CMK (cell line): ENCODE measurements around the gene CCDC159.

Experiments
- DNase-seq: peaks from one replicate; pipeline ENCODE4 v3.0.0-alpha.2; 2010; ENCODE audit warnings: low read depth

The CCDC159 gene

DNA sequence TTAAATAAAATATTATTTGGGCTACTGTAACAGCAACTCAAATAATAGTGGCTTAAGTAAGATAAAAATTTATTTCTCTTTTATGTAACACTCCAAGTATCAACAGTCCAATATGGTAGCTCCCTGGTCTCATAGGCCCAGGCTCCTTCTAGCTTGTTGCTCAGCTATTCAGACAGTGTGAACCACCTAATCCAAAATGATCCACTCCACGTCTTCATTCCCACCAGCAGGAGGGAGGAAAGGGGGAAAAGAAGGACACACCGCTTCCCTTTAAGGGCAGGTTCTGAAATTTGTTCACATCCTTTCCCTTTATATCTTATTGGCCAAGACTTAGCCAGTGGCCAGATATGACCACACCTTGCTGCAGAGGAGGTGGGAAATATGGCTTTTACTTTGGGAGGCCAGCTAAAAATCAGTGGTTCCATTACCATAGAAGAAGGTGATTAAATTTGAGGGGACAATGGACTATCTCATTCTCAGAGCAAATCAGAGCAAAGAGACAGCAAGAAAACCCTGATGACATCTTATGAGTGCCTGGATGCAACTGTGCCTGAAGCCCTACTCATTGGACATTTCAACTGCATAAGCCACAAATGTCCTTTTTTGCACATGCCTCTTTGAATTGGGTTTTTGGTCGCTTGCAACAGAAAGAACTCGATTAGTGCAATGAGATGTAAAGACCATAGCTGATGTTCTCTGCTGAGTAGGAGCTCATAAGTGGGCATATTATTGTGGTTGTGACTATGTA, 44.8 kb downstream of the CCDC159 start:
- DNase-seq = no peak

DNA sequence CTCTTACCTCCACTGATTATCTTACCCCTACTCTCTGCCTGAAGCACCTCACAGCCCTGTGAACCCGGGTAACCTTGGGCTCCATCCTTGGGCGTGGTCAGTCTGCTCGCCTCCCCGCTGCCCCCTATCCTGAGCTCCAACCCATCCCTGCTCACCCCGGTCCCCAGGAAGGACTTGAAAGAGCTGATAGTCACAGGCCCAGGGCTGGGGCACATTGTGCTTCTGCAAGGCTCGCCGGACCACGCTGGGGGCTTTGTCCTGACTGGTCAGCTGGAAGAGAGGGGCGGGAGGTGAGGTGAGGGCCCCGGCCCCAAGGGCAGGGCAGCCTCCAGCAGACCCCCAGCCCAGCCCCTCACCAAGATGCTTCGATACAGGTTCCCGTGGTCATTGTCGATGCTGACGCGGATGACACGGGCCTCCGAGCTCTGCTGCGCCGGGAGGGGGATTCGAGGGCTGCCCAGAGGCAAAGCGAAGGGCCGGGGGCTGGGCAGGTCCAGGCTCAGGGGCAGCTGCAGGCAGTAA, 50.8 kb downstream of the CCDC159 start:
- no peak for DNase-seq

DNA sequence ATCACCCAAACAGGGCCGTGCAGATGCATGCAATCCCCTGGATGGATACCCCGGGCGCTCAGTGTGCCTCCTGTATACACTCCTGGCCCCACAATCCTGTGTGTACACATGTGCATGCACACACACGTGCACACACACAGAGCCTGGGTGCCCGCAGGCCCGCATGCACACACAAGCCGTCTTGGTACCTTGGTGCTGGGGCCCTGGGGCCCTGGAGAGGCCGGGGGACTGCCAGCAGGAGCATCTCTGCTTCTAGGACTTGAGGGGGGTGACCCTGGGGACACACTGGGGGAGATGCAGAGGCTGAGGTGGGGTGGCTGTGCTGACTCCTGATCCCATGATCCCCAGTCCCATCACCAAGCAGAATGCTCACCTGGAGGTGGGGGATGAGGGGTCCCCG, 53.3 kb downstream of the CCDC159 start:
- DNase-seq = no peak

DNA sequence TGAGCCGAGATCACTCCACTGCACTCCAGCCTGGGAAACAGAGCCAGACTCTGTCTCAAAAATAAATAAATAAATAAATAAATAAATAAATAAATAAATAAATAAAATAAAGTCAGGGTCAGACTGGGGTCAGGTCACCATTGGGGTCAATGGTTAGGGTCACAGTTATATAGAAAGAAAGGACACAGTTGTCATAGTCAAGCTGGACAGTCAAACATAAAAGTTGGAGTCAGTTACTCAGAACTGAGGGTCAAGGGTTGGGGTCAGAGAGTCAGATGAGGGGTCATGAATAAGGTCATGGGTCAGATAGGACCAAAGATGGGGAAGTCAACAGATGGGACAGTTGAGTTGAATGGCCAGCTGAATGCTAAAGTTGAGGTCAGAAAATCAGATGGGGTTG, 54.5 kb downstream of the CCDC159 start:
- DNase-seq = no peak

DNA sequence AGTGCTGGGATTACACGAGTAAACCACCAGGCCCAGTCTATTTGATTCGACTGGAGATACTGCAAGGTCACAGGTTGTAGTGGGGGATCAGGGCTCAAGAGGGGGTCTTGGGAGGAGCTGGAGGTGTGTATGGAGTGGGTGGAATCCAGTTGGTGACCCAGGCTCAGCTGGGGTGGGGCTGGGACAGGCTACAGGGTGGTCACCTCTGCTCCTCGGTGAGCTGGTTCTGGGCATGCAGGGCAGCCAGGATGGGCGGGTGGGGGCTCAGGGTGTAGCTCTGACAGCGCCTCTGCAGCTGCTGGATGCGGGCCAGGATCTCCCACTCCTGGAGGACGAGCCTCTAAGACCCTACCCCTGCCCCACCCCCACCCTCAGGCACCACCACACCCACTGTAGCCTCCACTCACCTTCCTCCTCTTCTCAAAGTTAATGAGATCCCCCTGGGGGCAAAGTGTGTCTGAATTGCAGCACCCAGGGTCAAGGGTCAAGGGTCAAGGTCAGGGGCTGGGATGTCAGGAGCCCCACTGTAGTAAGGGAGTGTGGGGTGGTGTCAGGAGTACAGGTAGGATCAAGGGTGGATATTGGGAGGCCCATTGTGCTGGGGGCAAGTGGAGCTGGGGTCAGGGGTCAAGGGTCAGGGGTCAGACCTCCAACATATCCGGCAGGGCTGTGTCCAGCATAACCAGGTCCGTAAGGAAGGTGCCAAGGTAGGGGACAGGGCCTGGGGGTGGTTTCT, 55.7 kb downstream of the CCDC159 start:
- no peak for DNase-seq
